Measurements from ENCODE around the gene PRELID1.

DNA sequence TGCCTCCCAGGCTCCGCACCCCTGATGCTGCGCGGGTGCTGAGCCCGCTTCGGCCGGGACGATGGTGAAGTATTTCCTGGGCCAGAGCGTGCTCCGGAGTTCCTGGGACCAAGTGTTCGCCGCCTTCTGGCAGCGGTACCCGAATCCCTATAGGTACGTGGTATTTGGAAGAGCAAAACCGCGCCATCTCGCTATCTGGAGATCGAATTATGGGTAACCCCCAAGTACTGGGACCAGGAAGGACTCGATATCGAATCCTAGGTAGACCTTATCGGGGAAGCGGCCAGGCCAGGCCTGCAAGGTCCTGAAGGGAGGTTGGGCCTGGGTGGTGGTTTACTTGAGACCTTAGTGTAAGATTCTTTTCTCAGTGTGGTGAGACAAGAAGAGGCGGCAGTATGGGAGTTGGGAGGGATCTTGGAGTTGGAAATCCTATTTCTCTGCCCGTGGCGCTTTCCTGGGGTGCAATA lies 359 bp downstream of the PRELID1 start:
- TF ChIP-seq, protein P1, sequence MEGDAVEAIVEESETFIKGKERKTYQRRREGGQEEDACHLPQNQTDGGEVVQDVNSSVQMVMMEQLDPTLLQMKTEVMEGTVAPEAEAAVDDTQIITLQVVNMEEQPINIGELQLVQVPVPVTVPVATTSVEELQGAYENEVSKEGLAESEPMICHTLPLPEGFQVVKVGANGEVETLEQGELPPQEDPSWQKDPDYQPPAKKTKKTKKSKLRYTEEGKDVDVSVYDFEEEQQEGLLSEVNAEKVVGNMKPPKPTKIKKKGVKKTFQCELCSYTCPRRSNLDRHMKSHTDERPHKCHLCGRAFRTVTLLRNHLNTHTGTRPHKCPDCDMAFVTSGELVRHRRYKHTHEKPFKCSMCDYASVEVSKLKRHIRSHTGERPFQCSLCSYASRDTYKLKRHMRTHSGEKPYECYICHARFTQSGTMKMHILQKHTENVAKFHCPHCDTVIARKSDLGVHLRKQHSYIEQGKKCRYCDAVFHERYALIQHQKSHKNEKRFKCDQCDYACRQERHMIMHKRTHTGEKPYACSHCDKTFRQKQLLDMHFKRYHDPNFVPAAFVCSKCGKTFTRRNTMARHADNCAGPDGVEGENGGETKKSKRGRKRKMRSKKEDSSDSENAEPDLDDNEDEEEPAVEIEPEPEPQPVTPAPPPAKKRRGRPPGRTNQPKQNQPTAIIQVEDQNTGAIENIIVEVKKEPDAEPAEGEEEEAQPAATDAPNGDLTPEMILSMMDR (conservative IDR thresholded peaks at IDR 0.05; ENCODE audit: low read length): no peak
- TF ChIP-seq EZH2phosphoT487 (IDR thresholded peaks at IDR 0.05; ENCODE audit: borderline replicate concordance, low read depth, low read length): no peak

Data from OCI-LY7 (cell line).